ENCODE data around the gene C1QTNF2. TPM values are rescaled to one million over a fixed set of nuclear protein-coding genes. Genes with fewer than 3 reads are reported as not detected.

The C1QTNF2 gene
- total RNA-seq, 2 experiments from 2014 or later = not detected

GRCh38 chr5:160399402-160400353 is 29.3 kb upstream of the C1QTNF2 start, which contains the start of gene FAM200C:
Gene FAM200C, minus strand, starts transcription at chr5:160400054. Its CDS starts 4,564 bp downstream, at chr5:160395490.
- Mint-ChIP-seq H3K27ac (peak within 1 kb of the TSS; percentile 80), H3K4me1 (ENCODE audit: low read depth) (peaks cover 14% of the 10 kb centered on the region), H3K4me3 (peak within 1 kb of the TSS; percentile 81), H3K36me3 (ENCODE audit: low read depth) (peaks cover 19% of the 10 kb centered on the region), H3K27me3 (no peaks in the 10 kb centered on the region), H3K9me3 (no peaks in the 10 kb centered on the region)
- CTCF ChIA-PET = interaction anchor here (0.7 to 3.2 kb wide), 3 partner anchors 8 to 377 kb away, joined by 3 to 14 read pairs (median 7); no protein-coding TSS in a partner anchor
- peak; percentile 73 for DNase-seq
- TF ChIP-seq CTCF (IDR thresholded peaks at IDR 0.05) = no peak
- POLR2A ChIA-PET = interaction anchor here (1.0 to 1.9 kb wide), 2 partner anchors 19 to 28 kb away, joined by 3 to 8 read pairs; partner anchors contain the start of gene SLU7
- peak; percentile 88 for ATAC-seq
- intact Hi-C loops (cut with micrococcal nuclease) = no loop called here

- no peak overlapping the region for H3K27ac Mint-ChIP-seq
- CTCF ChIA-PET = interaction anchor here (0.7 to 2.0 kb wide), 2 partner anchors 40 to 377 kb away, joined by 3 to 7 read pairs; no protein-coding TSS in a partner anchor
Observed at GRCh38 chr5:160398806-160399205, 28.4 kb upstream of the C1QTNF2 start.

GRCh38 chr5:160397492-160397891 is 27.1 kb upstream of the C1QTNF2 start:
- Mint-ChIP-seq H3K27ac (no peak overlapping the region), H3K4me3 (no peak overlapping the region), H3K4me1 (ENCODE audit: low read depth) (peaks cover 14% of the 10 kb centered on the region), H3K9me3 (no peaks in the 10 kb centered on the region), H3K27me3 (no peaks in the 10 kb centered on the region), H3K36me3 (ENCODE audit: low read depth) (peaks cover 4% of the 10 kb centered on the region)
- ChIA-PET CTCF (interaction anchor here (1.0 kb wide), 1 partner anchor 52 kb away, joined by 3 read pairs; no protein-coding TSS in a partner anchor), POLR2A (no interaction called here)
- intact Hi-C loops (cut with micrococcal nuclease) = no loop called here
- no peak for TF ChIP-seq CTCF (IDR thresholded peaks at IDR 0.05)
- ATAC-seq = no peak
- DNase-seq = no peak

More at GRCh38 chr5:160398806-160399205, 28.4 kb upstream of the C1QTNF2 start:
- ATAC-seq (no peak), DNase-seq (no peak)
- no peak for TF ChIP-seq CTCF (IDR thresholded peaks at IDR 0.05)
- Mint-ChIP-seq H3K4me3 (peak overlapping the region; percentile 81), H3K36me3 (ENCODE audit: low read depth) (peaks cover 10% of the 10 kb centered on the region), H3K4me1 (ENCODE audit: low read depth) (peaks cover 14% of the 10 kb centered on the region), H3K27me3 (no peaks in the 10 kb centered on the region), H3K9me3 (no peaks in the 10 kb centered on the region)
- intact Hi-C loops (cut with micrococcal nuclease) = no loop called here
- POLR2A ChIA-PET = interaction anchor here (1.0 to 1.9 kb wide), 2 partner anchors 19 to 27 kb away, joined by 3 to 8 read pairs; partner anchors contain the start of gene SLU7

GRCh38 chr5:160395111-160395510 is 24.7 kb upstream of the C1QTNF2 start:
- DNase-seq = no peak
- H3K4me1 Mint-ChIP-seq (ENCODE audit: low read depth) = peaks cover 9% of the 10 kb centered on the region
- ChIA-PET POLR2A (no interaction called here), CTCF (interaction anchor here (1.0 kb wide), 1 partner anchor 44 kb away, joined by 3 read pairs; no protein-coding TSS in a partner anchor)
- H3K27ac Mint-ChIP-seq = no peak overlapping the region
- H3K36me3 Mint-ChIP-seq (ENCODE audit: low read depth) = no peaks in the 10 kb centered on the region
- ATAC-seq = no peak
- intact Hi-C loops (cut with micrococcal nuclease) = no loop called here
- TF ChIP-seq CTCF (IDR thresholded peaks at IDR 0.05) = no peak
- no peaks in the 10 kb centered on the region for H3K9me3 Mint-ChIP-seq
- no peaks in the 10 kb centered on the region for H3K27me3 Mint-ChIP-seq
- no peak overlapping the region for H3K4me3 Mint-ChIP-seq
